HG02759 (cell line): ENCODE data around the gene LRRC61.

Source experiments
- ATAC-seq: cut with Tn5 transposase; IDR thresholded peaks from one replicate; pipeline ENCODE4 v1.9.1; 2021; ENCODE audit warnings: mild to moderate bottlenecking, moderate library complexity; ENCODE audit not compliant: unreplicated experiment

Gene LRRC61

DNA sequence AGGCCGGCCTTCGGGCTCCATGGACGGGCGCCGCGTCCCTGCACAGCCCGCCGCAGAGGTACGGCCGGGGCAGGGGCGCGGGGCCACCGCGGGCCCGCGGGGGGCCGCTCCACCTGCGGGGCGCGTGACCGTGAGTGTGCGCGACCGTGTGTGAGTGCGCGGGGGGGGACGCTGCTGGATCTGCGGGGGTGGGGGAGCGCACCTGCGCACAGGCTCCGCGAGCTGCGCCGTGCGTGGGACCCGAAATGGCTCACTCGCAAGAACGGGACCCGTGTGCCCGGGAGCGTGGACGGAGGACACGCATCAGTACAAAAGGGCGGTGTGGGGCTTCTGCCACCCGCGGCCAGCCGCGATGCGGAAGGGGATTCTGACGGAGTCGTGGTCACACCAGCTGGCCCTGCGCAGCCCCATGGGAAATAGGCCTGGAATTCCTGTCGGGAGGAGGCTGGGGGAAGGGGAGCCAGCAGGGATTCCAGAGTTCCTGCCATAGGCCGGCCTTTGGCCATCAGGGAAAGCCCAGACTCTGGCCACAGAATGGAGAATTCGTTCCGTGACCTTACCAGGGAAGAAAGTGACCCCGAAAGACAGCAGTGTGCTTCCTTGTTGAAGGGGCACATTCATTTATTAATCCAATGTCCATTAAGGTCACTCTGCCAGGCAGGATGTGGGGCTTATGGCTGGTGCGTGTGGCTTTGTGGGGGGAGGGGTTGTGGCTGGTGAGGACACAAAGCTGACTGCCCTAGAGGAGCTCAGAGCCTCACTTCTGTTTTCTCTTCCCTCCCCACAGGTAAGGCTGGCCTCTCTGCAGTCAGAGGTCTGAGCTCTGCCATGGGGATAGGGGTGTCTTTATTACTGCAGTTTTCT is 46.0 kb downstream of the LRRC61 start:
- ATAC-seq: peak; percentile 28

- no peak for ATAC-seq
Observed at GRCh38 chr7:150369748-150370501, 46.8 kb downstream of the LRRC61 start.

DNA sequence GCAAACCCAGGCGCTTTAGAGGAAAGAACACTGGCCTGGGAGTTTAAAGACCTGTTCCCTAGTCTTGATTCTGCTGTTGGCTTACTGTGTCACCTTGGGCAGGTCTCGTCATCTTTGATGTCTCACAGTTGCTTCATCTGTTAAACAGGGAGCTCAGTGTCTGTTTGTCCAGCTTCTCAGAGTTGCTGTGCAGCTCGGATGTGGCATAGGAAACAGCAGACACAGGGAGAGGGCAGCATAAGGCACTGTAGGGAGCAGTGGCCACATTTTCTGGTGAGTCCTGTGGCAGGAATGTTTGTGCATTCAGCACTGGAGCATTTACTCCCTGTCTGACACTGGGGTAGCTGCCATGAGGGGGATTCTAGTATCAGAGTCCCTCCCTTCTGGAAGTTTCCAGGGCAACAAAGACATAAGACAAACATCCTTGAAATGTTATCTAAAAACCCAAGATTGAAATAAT is 47.5 kb downstream of the LRRC61 start:
- ATAC-seq: no peak

DNA sequence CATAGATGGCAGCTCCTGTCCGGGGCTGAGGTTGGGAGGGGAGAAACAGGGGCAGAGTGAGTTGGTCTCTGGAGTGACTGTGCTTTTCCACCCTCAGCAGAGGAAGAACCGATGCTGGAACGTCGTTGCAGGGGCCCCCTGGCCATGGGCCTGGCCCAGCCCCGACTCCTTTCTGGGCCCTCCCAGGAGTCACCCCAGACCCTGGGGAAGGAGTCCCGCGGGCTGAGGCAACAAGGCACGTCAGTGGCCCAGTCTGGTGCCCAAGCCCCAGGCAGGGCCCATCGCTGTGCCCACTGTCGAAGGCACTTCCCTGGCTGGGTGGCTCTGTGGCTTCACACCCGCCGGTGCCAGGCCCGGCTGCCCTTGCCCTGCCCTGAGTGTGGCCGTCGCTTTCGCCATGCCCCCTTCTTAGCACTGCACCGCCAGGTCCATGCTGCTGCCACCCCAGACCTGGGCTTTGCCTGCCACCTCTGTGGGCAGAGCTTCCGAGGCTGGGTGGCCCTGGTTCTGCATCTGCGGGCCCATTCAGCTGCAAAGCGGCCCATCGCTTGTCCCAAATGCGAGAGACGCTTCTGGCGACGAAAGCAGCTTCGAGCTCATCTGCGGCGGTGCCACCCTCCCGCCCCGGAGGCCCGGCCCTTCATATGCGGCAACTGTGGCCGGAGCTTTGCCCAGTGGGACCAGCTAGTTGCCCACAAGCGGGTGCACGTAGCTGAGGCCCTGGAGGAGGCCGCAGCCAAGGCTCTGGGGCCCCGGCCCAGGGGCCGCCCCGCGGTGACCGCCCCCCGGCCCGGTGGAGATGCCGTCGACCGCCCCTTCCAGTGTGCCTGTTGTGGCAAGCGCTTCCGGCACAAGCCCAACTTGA is 48.2 kb downstream of the LRRC61 start:
- no peak for ATAC-seq

GRCh38 chr7:150371996-150372270 is 48.8 kb downstream of the LRRC61 start:
- ATAC-seq: no peak

DNA sequence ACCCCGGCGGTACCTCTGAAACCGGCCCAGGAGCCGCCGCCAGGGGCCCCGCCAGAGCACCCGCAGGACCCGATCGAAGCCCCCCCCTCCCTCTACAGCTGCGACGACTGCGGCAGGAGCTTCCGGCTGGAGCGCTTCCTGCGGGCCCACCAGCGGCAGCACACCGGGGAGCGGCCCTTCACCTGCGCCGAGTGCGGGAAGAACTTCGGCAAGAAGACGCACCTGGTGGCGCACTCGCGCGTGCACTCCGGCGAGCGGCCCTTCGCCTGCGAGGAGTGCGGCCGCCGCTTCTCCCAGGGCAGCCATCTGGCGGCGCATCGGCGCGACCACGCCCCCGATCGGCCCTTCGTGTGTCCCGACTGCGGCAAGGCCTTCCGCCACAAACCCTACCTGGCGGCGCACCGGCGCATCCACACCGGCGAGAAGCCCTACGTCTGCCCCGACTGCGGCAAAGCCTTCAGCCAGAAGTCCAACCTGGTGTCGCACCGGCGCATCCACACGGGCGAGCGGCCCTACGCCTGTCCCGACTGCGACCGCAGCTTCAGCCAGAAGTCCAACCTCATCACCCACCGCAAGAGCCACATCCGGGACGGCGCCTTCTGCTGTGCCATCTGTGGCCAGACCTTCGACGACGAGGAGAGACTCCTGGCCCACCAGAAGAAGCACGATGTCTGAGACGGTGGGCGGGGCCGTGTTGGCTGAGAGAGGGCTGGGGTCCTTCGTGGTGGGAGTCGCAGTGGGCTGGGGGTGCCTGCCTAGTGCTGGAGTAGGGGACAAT is 49.3 kb downstream of the LRRC61 start:
- no peak for ATAC-seq

- no peak for ATAC-seq
Observed at GRCh38 chr7:150373049-150373801, 50.1 kb downstream of the LRRC61 start.

DNA sequence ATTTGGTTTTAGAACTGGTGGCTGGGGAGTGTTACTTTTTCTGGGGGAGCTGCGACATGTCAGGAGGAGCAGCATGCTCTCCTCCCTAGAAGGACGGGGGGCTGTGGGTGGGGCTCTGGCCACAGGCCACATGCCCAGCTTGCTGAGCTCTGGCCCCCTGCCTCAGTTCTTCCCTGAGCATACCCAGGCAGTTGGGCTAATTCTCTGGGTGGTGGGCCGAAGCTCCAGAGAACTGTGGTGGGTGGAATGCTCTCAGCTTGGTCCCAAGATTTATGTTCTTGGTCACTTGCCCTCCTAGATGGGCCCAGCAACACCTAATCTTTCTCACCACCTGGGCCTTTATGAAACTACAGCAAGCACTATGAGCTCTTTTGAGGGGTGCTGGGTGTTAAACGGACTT is 50.9 kb downstream of the LRRC61 start:
- no peak for ATAC-seq

- ATAC-seq: no peak
Observed at GRCh38 chr7:150374472-150374871, 51.3 kb downstream of the LRRC61 start.

- ATAC-seq: peak; percentile 25
Observed at GRCh38 chr7:150375662-150376521, 52.7 kb downstream of the LRRC61 start.

- ATAC-seq: no peak
Observed at GRCh38 chr7:150376560-150376959, 53.4 kb downstream of the LRRC61 start.

- no peak for ATAC-seq
Observed at GRCh38 chr7:150377196-150377595, 54.0 kb downstream of the LRRC61 start.

GRCh38 chr7:150377635-150378034 is 54.5 kb downstream of the LRRC61 start:
- no peak for ATAC-seq

- ATAC-seq: peak; percentile 14
Observed at GRCh38 chr7:150378115-150378852, 55.1 kb downstream of the LRRC61 start.

GRCh38 chr7:150378853-150379440 is 55.8 kb downstream of the LRRC61 start, which contains the start of gene ZNF775:
Gene ZNF775, plus strand, starts transcription at chr7:150379330. Its CDS starts 9,141 bp downstream, at chr7:150388471.
- ATAC-seq: peak; percentile 77

- no peak for ATAC-seq
Observed at GRCh38 chr7:150379441-150380379, 56.6 kb downstream of the LRRC61 start.

DNA sequence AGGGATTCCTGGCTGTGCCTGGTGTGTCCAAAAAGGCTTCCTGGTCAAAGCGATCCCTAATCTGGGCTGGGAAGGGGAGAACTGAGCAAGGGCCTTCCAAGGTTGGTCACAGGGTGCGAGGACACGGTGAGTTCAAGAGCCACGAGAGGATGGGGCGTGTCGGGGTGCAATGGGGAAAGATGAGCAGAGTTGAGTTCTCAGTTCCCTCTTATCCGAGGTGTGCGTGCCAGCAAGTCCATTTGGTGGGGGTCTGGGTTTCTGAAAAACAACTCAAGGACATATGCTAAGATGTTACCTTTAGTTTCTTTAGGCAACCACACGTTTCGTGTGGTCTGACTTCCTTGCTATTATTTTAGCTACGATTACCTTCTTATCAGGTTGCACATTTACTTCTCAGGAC is 57.3 kb downstream of the LRRC61 start:
- no peak for ATAC-seq
